Upper lobe of left lung (tissue), 6 donors: Measurements from ENCODE around the gene HOXB4. TPM values are rescaled to one million over a fixed set of nuclear protein-coding genes. Genes with fewer than 3 reads are reported as not detected.

Experiments
- ATAC-seq, 2 donors: fragments of 200-7000 bp; cut with Tn5 transposase; one replicate each; pipeline ENCODE4 v1.9.1; 2022; ENCODE audit warnings: mild to moderate bottlenecking in 2 of 2, moderate library complexity in 2 of 2; ENCODE audit not compliant: low FRiP score in 2 of 2
- DNase-seq, 2 donors: peaks; one replicate each; pipeline ENCODE4 v3.0.0-alpha.2; 2019 to 2020
- H3K27ac ChIP-seq, 4 donors: fragments of 200-600 bp; sonication (generic); one replicate each; pipeline ENCODE4 v1.5.1; 2016 to 2019
- H3K27me3 ChIP-seq, 4 donors: fragments of 200-600 bp; sonication (generic); one replicate each; pipeline ENCODE4 v1.5.1; 2017 to 2019
- H3K36me3 ChIP-seq, 4 donors: fragments of 200-600 bp; sonication (generic); one replicate each; pipeline ENCODE4 v1.5.1; 2016 to 2019
- H3K4me1 ChIP-seq, 4 donors: fragments of 200-600 bp; sonication (generic); one replicate each; pipeline ENCODE4 v1.5.1; 2018 to 2019
- H3K4me3 ChIP-seq, 4 donors: fragments of 200-600 bp; sonication (generic); one replicate each; pipeline ENCODE4 v1.5.1; 2017 to 2019; ENCODE audit warnings: mild to moderate bottlenecking in 2 of 4, moderate library complexity in 1 of 4
- H3K9me3 ChIP-seq, 4 donors: fragments of 200-600 bp; sonication (generic); one replicate each; pipeline ENCODE4 v1.5.1; 2018 to 2019
- EP300 ChIP-seq, 4 donors: sonication (generic); formaldehyde crosslinking; IDR thresholded peaks; one replicate each; pipeline ENCODE4 v1.5.1; 2017; ENCODE audit warnings: antibody characterized with exemption in 4 of 4, control low read depth in 2 of 4
- POLR2A ChIP-seq, 4 donors: fragments of 450-650 bp; IDR thresholded peaks; one replicate each; pipeline ENCODE4 v1.5.1; 2016 to 2017; ENCODE audit warnings: antibody characterized with exemption in 4 of 4, mild to moderate bottlenecking in 2 of 4
- POLR2AphosphoS5 ChIP-seq, 2 donors: sonication (generic); formaldehyde crosslinking; IDR thresholded peaks; one replicate each; pipeline ENCODE4 v1.5.1; 2017; ENCODE audit warnings: antibody characterized with exemption in 2 of 2
- whole genome bisulfite sequencing, 2 donors: methylation state at CpG; one replicate each; pipeline ENCODE4 v1.1.5; 2017 to 2018; 5-methylcytosine and 5-hydroxymethylcytosine counted together
- total RNA-seq, 6 donors: library from RNA; depleted of rRNA in 4 of 6; stranded (reverse); fragments of >200 nt in 4 of 6; gene quantifications; one replicate each; pipeline versions ENCODE4 v1.1.0 to v1.2.1, GENCODE V29; 2016 to 2021
- TF ChIP-seq, protein P1 (sequence below), 6 experiments: fragments of 450-650 bp in 4 of 6; fragments of 200-600 bp in 2 of 6; sonication (generic) in 2 of 6; IDR thresholded peaks; one replicate each; pipeline ENCODE4 v1.5.1; 2016 to 2019; ENCODE audit warnings: antibody characterized with exemption in 6 of 6
- donor health status: DM: no; HTN: no; CAD: no; lungs with moderate emphysema.
- donor health status: DM: no; HTN: yes; CAD: no; lungs with severe emphysema.

HOXB4 gene
- total RNA-seq, 6 donors from 2014 or later = 0.61 to 5.6 (median 2.0) TPM

DNA sequence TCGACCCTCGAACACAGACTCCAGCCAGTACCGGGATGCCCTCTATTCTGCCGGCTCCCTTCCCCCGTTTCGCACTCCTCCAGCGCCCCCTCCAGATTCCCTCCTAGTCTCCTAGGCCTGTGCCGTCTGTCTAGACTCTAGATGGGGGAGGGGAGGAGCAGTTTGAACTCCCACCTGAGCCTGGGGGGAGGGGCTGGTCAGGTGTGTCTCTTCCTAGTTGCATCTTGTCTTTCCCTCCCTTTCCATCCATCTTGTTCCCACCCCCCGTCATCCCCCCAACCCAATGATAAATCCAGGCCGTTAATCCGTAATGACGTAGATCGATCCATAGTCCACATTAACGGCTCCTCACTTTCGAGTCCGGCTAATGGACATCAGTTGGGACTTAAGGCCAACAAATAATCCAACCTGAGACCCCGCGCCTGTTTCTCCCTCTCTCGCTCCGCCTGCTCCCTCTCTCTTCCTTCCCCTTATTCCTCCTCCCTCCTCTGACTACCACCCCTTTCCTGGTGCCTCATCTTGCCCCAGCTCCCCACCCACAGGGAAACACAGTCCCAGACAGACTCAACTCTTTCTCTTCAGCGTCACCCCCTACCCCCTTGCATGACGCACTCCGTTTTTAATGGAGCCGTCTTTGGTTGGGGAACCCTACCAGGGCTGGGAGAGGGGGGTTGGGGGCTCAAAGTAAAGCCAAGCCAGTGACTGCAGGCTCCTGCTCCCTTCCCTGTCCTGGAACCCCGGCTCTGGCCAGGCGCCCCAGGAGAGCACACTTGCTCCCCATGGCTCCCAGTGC, 18.8 kb upstream of the HOXB4 start:
- Histone ChIP-seq H3K27ac (peak overlapping the region; percentile 75 to 87 (median 78)), H3K4me1 (peaks cover 25 to 49% (median 34%) of the 10 kb centered on the region in 4 donors), H3K36me3 (no peaks in the 10 kb centered on the region), H3K27me3 (peaks cover 0 to 70% (median 32%) of the 10 kb centered on the region in 4 donors), H3K9me3 (no peaks in the 10 kb centered on the region), H3K4me3 (peak overlapping the region; percentile 12 to 50 (median 44))
- no peak for DNase-seq
- TF ChIP-seq POLR2AphosphoS5 (IDR thresholded peaks at IDR 0.05) (peak in 1 of 2 donors; percentile 36), EP300 (IDR thresholded peaks at IDR 0.05) (no peak)
- peak in 1 of 2 donors; percentile 20 for ATAC-seq
- WGBS, 2 donors = 3 to 5% methylated on average over 24 to 26 of the region's 26 CpGs

DNA sequence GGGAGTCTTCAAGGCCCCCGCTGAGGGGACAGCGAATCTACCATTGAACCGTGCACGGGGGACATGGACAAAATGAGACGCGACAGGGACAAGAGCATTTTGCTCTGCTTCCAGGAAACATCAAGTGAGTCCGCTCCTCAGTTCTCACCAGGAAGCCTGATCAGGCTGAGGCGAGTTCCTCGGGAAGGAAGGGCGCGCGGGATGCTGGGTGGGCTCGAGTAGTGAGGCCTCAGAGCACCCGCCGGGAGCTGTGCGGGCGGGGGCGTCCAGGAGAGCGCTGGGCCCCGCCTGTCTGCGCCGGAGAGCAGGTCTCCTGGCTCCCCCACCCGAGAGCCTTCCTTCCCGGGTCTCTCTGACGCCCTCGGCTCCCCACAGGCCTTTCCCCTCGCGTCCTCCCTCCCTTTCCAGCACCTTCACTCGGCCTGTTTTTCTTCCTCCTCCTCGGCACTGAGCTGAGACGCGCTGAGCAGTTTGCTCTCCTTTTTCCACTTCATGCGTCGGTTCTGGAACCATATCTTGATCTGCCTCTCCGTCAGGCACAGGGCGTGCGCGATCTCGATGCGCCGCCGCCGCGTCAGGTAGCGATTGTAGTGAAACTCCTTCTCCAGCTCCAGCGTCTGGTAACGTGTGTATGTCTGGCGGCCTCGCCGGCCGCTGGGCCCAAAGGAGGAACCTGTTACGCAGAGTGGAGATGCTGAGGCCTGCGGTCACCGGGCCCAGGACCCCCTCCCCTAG, 18.0 kb upstream of the HOXB4 start:
- Histone ChIP-seq H3K9me3 (no peaks in the 10 kb centered on the region), H3K36me3 (no peaks in the 10 kb centered on the region), H3K27ac (peak overlapping the region; percentile 75 to 87 (median 78)), H3K4me1 (peaks cover 25 to 49% (median 33%) of the 10 kb centered on the region in 4 donors), H3K27me3 (peaks cover 0 to 63% (median 32%) of the 10 kb centered on the region in 4 donors), H3K4me3 (peak overlapping the region in 3 of 4 donors; percentile 43 to 50 (median 46))
- 9 to 18% methylated on average over 33 to 45 of the region's 54 CpGs for WGBS, 2 donors
- no peak for ATAC-seq
- peak in 1 of 2 donors; percentile 86 for DNase-seq
- no peak for TF ChIP-seq EP300 (IDR thresholded peaks at IDR 0.05)
- TF ChIP-seq, protein P1, sequence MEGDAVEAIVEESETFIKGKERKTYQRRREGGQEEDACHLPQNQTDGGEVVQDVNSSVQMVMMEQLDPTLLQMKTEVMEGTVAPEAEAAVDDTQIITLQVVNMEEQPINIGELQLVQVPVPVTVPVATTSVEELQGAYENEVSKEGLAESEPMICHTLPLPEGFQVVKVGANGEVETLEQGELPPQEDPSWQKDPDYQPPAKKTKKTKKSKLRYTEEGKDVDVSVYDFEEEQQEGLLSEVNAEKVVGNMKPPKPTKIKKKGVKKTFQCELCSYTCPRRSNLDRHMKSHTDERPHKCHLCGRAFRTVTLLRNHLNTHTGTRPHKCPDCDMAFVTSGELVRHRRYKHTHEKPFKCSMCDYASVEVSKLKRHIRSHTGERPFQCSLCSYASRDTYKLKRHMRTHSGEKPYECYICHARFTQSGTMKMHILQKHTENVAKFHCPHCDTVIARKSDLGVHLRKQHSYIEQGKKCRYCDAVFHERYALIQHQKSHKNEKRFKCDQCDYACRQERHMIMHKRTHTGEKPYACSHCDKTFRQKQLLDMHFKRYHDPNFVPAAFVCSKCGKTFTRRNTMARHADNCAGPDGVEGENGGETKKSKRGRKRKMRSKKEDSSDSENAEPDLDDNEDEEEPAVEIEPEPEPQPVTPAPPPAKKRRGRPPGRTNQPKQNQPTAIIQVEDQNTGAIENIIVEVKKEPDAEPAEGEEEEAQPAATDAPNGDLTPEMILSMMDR (IDR thresholded peaks at IDR 0.05) = no peak
- no peak for TF ChIP-seq POLR2A (IDR thresholded peaks at IDR 0.05)
- TF ChIP-seq POLR2AphosphoS5 (IDR thresholded peaks at IDR 0.05) = no peak

DNA sequence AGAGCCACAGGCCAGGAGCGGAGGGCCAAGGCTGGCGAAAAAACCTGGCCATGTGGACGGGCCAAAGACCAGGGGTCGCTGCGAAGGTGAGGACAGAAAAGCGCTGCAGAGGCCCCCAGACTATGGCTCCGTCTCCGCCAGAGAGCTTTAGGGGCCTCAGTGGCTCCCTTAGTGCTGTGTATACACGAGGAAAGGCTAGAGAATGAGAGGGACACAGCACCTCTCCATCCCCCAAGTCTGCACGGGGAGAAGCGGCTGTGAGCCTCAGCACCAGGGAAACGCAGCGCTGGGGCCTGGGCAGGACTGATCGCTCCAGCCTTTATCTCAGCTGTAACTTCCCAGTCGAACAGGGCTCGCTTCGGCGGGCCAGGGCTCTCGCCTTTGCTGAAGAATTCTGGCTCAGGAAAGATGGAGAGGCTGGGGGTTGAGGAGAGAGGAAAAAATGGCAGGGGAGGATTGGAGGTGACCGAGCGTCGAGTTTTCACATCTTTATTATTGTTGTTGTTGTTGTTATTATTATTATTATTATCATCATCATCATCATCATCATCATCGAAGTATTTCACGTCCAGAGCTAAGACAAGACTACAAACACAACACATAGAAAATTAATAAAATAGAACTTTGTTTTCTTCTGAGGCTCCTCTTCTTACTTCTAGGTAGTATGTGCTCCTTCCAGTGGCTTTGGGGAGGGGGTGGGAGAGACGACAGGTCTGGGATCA, 17.3 kb upstream of the HOXB4 start:
- DNase-seq = peak in 1 of 2 donors; percentile 50
- no peak for TF ChIP-seq POLR2AphosphoS5 (IDR thresholded peaks at IDR 0.05)
- no peak for TF ChIP-seq POLR2A (IDR thresholded peaks at IDR 0.05)
- no peak for TF ChIP-seq EP300 (IDR thresholded peaks at IDR 0.05)
- TF ChIP-seq, protein P1 (IDR thresholded peaks at IDR 0.05) = no peak
- ATAC-seq = no peak
- Histone ChIP-seq H3K4me1 (peaks cover 25 to 49% (median 33%) of the 10 kb centered on the region in 4 donors), H3K36me3 (no peaks in the 10 kb centered on the region), H3K27me3 (peaks cover 0 to 66% (median 32%) of the 10 kb centered on the region in 4 donors), H3K4me3 (peak overlapping the region in 1 of 4 donors; percentile 50), H3K9me3 (no peaks in the 10 kb centered on the region), H3K27ac (peak overlapping the region in 3 of 4 donors; percentile 17 to 90 (median 89))
- 49 to 63% methylated on average over 19 to 25 of the region's 25 CpGs for WGBS, 2 donors

DNA sequence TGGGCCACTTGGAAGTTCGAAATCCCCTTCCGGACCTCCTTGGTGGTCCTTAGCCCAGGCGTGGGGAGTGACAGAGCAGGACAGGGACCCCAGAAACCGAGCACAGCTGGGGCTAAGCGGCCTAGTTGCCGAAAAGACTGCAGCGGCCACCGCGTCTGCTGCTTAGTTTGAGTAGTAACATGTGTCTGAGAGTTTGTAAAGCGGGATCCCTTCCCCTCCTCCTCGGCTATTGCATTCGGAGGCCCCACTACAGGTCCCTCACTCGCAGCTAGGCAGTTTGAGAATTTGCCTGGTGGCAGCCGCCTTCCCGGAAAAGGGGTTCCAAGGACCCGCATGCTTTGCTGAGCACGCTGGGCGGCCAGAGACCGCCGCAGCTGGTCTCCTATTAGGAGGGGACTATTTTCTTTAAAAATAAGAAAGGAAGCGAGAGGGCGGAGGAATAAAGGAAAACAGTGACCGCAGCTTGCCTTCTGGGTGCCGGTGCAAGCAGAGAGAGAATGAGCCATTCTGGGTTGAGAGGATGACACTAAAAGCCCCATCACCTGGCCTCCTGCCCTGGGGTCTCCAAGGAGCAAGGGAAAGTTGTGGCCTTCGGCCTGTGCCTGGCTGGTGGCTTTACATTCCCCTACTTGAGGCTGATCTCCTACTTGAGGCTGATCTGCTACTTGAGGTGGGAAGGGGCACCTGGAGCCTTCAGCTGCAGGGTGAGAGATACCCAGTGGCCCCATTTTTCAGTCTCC, 16.6 kb upstream of the HOXB4 start:
- ATAC-seq (no peak), DNase-seq (no peak)
- Histone ChIP-seq H3K4me3 (peak overlapping the region in 2 of 4 donors; percentile 50), H3K27ac (peak overlapping the region; percentile 40 to 90 (median 72)), H3K27me3 (peaks cover 0 to 66% (median 32%) of the 10 kb centered on the region in 4 donors), H3K4me1 (peaks cover 25 to 49% (median 33%) of the 10 kb centered on the region in 4 donors), H3K9me3 (no peaks in the 10 kb centered on the region), H3K36me3 (no peaks in the 10 kb centered on the region)
- no peak for TF ChIP-seq EP300 (IDR thresholded peaks at IDR 0.05)
- TF ChIP-seq, protein P1 (IDR thresholded peaks at IDR 0.05) = no peak
- no peak for TF ChIP-seq POLR2AphosphoS5 (IDR thresholded peaks at IDR 0.05)
- no peak for TF ChIP-seq POLR2A (IDR thresholded peaks at IDR 0.05)
- 38% methylated on average over 22 to 25 of the region's 25 CpGs for WGBS, 2 donors
